GM12878 (cell line): ENCODE data around the gene BCAS4. TPM values are rescaled to one million over a fixed set of nuclear protein-coding genes. Genes with fewer than 3 reads are reported as not detected.

Experiments
- BCL11A ChIP-seq: IDR thresholded peaks from 2 replicates; pipeline ENCODE4 v1.6.1; 2011; ENCODE audit warnings: low read depth, low read length
- BMI1 ChIP-seq: fragments of 450-650 bp; IDR thresholded peaks from 2 replicates; pipeline ENCODE4 v1.6.1; 2016; ENCODE audit warnings: mild to moderate bottlenecking, moderate library complexity, borderline replicate concordance
- IKZF1 ChIP-seq: fragments of 450-650 bp; conservative IDR thresholded peaks from 2 replicates; pipeline ENCODE4 v1.6.1; 2017; ENCODE audit warnings: antibody characterized with exemption, mild to moderate bottlenecking
- MXI1 ChIP-seq: fragments of 150-350 bp; IDR thresholded peaks from 2 replicates; pipeline ENCODE4 v1.6.1; 2011; ENCODE audit warnings: low read depth, mild to moderate bottlenecking, inconsistent platforms, low read length, improper control_type of control experiment
- SMC3 ChIP-seq: IDR thresholded peaks from 2 replicates; pipeline ENCODE4 v1.6.1; 2011; ENCODE audit warnings: low read length, improper control_type of control experiment, borderline replicate concordance
- polyA plus RNA-seq, 11 experiments: library from polyadenylated mRNA; depleted of rRNA in 4 of 11; unstranded in 6 of 11; stranded (reverse) in 5 of 11; fragments of >200 nt; fragmentation: Nextera tagmentation in 4 of 11; fragmentation: Illumina TruSeq in 1 of 11; extraction: Ambion mirVana in 4 of 11; extraction: Trizol in 1 of 11; gene quantifications; 1 replicate in 1 of 11; 2 replicates in 10 of 11; pipeline versions ENCODE4 v1.2.1 to v1.2.3, GENCODE V29; 2011 to 2016; ENCODE audit warnings: inconsistent platforms in 2 of 11, missing spikeins in 2 of 11, low read depth in 1 of 11
- total RNA-seq, 4 experiments: library from RNA; depleted of rRNA in 3 of 4; stranded (reverse); fragments of >200 nt in 3 of 4; fragmentation: Illumina TruSeq in 1 of 4; extraction: Trizol in 1 of 4; gene quantifications; 2 replicates each; pipeline versions ENCODE4 v1.2.1 to v1.2.3, GENCODE V29; 2013 to 2021
- TF ChIP-seq, protein P1 (sequence below): fragments of 450-650 bp; IDR thresholded peaks from 2 replicates; pipeline ENCODE4 v1.6.1; 2017; ENCODE audit warnings: mild to moderate bottlenecking, low read depth, inconsistent platforms; ENCODE audit not compliant: poor library complexity, severe bottlenecking
- TF ChIP-seq, protein P2 (sequence below): fragments of 450-650 bp; IDR thresholded peaks from 2 replicates; pipeline ENCODE4 v1.6.1; 2016; ENCODE audit warnings: mild to moderate bottlenecking, moderate library complexity, borderline replicate concordance
- TF ChIP-seq, protein P3 (sequence below): IDR thresholded peaks from 2 replicates; pipeline ENCODE4 v1.6.1; 2012; ENCODE audit warnings: low read depth, low read length, improper control_type of control experiment

Gene BCAS4
- total and polyA plus RNA-seq, 10 of the 15 experiments (the other 5 are each of a cell fraction or from before 2014, with no cell fraction given): 14.8 to 214 (median 65.3) TPM

- TF ChIP-seq, protein P1, sequence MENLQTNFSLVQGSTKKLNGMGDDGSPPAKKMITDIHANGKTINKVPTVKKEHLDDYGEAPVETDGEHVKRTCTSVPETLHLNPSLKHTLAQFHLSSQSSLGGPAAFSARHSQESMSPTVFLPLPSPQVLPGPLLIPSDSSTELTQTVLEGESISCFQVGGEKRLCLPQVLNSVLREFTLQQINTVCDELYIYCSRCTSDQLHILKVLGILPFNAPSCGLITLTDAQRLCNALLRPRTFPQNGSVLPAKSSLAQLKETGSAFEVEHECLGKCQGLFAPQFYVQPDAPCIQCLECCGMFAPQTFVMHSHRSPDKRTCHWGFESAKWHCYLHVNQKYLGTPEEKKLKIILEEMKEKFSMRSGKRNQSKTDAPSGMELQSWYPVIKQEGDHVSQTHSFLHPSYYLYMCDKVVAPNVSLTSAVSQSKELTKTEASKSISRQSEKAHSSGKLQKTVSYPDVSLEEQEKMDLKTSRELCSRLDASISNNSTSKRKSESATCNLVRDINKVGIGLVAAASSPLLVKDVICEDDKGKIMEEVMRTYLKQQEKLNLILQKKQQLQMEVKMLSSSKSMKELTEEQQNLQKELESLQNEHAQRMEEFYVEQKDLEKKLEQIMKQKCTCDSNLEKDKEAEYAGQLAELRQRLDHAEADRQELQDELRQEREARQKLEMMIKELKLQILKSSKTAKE: no peak
- TF ChIP-seq BCL11A: no peak
- TF ChIP-seq MXI1: no peak
- no peak for TF ChIP-seq SMC3
- TF ChIP-seq, protein P2, sequence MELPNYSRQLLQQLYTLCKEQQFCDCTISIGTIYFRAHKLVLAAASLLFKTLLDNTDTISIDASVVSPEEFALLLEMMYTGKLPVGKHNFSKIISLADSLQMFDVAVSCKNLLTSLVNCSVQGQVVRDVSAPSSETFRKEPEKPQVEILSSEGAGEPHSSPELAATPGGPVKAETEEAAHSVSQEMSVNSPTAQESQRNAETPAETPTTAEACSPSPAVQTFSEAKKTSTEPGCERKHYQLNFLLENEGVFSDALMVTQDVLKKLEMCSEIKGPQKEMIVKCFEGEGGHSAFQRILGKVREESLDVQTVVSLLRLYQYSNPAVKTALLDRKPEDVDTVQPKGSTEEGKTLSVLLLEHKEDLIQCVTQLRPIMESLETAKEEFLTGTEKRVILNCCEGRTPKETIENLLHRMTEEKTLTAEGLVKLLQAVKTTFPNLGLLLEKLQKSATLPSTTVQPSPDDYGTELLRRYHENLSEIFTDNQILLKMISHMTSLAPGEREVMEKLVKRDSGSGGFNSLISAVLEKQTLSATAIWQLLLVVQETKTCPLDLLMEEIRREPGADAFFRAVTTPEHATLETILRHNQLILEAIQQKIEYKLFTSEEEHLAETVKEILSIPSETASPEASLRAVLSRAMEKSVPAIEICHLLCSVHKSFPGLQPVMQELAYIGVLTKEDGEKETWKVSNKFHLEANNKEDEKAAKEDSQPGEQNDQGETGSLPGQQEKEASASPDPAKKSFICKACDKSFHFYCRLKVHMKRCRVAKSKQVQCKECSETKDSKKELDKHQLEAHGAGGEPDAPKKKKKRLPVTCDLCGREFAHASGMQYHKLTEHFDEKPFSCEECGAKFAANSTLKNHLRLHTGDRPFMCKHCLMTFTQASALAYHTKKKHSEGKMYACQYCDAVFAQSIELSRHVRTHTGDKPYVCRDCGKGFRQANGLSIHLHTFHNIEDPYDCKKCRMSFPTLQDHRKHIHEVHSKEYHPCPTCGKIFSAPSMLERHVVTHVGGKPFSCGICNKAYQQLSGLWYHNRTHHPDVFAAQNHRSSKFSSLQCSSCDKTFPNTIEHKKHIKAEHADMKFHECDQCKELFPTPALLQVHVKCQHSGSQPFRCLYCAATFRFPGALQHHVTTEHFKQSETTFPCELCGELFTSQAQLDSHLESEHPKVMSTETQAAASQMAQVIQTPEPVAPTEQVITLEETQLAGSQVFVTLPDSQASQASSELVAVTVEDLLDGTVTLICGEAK: no peak
- TF ChIP-seq IKZF1: no peak
- TF ChIP-seq BMI1: no peak
- TF ChIP-seq, protein P3, sequence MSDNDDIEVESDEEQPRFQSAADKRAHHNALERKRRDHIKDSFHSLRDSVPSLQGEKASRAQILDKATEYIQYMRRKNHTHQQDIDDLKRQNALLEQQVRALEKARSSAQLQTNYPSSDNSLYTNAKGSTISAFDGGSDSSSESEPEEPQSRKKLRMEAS: no peak
Observed at GRCh38 chr20:50900261-50900660, 105.4 kb downstream of the BCAS4 start (continued).
